ENCODE data around the gene ADCY1. TPM values are rescaled to one million over a fixed set of nuclear protein-coding genes. Genes with fewer than 3 reads are reported as not detected.

The ADCY1 gene
- total and polyA plus RNA-seq, 3 donors from 2014 or later: 6.6 to 14.1 (median 13.7) TPM

- no peaks in the 10 kb centered on the region for H3K4me1 ChIP-seq
- H3K9me3 ChIP-seq: no peaks in the 10 kb centered on the region
- DNase-seq: peak; percentile 0
- H3K4me3 ChIP-seq: no peak overlapping the region
- no peaks in the 10 kb centered on the region for H3K36me3 ChIP-seq (ENCODE audit: low read depth, missing control alignments)
- intact Hi-C loops (cut with DNase I; ENCODE audit: low total_unique reads): no loop called here
- 88 to 90% methylated on average over 8 to 15 of the region's 15 CpGs for WGBS, 2 donors
- H3K27ac ChIP-seq: no peak overlapping the region
- H3K27me3 ChIP-seq: no peaks in the 10 kb centered on the region
- no peak for TF ChIP-seq CTCF (IDR thresholded peaks at IDR 0.05)
- no peak for TF ChIP-seq POLR2A (IDR thresholded peaks at IDR 0.05)
Measured at GRCh38 chr7:45689797-45690761, 115.9 kb downstream of the ADCY1 start.

- H3K4me3 ChIP-seq: no peak overlapping the region
- no peaks in the 10 kb centered on the region for H3K9me3 ChIP-seq
- intact Hi-C loops (cut with DNase I; ENCODE audit: low total_unique reads): no loop called here
- H3K27me3 ChIP-seq: no peaks in the 10 kb centered on the region
- no peak for DNase-seq
- H3K36me3 ChIP-seq (ENCODE audit: low read depth, missing control alignments): no peaks in the 10 kb centered on the region
- H3K27ac ChIP-seq: no peak overlapping the region
- H3K4me1 ChIP-seq: no peaks in the 10 kb centered on the region
- no peak for TF ChIP-seq POLR2A (IDR thresholded peaks at IDR 0.05)
- no peak for TF ChIP-seq CTCF (IDR thresholded peaks at IDR 0.05)
Measured at GRCh38 chr7:45690762-45691150, 116.6 kb downstream of the ADCY1 start.

GRCh38 chr7:45691155-45691656 is 117.0 kb downstream of the ADCY1 start:
- Histone ChIP-seq H3K9me3 (no peaks in the 10 kb centered on the region), H3K27me3 (no peaks in the 10 kb centered on the region), H3K36me3 (ENCODE audit: low read depth, missing control alignments) (no peaks in the 10 kb centered on the region), H3K4me1 (no peaks in the 10 kb centered on the region), H3K4me3 (no peak overlapping the region), H3K27ac (no peak overlapping the region)
- peak; percentile 1 for DNase-seq
- intact Hi-C loops (cut with DNase I; ENCODE audit: low total_unique reads): no loop called here
- no peak for TF ChIP-seq POLR2A (IDR thresholded peaks at IDR 0.05)
- no peak for TF ChIP-seq CTCF (IDR thresholded peaks at IDR 0.05)
- 93 to 97% methylated on average over 6 of the region's 6 CpGs for WGBS, 2 donors

- no peaks in the 10 kb centered on the region for H3K9me3 ChIP-seq
- H3K27ac ChIP-seq: no peak overlapping the region
- 94 to 95% methylated on average over 3 of the region's 3 CpGs for WGBS, 2 donors
- H3K4me1 ChIP-seq: no peaks in the 10 kb centered on the region
- TF ChIP-seq CTCF (IDR thresholded peaks at IDR 0.05): no peak
- no peak for TF ChIP-seq POLR2A (IDR thresholded peaks at IDR 0.05)
- H3K27me3 ChIP-seq: no peaks in the 10 kb centered on the region
- DNase-seq: peak; percentile 6
- intact Hi-C loops (cut with DNase I; ENCODE audit: low total_unique reads): no loop called here
- no peaks in the 10 kb centered on the region for H3K36me3 ChIP-seq (ENCODE audit: low read depth, missing control alignments)
- no peak overlapping the region for H3K4me3 ChIP-seq
Measured at GRCh38 chr7:45692031-45692430, 117.9 kb downstream of the ADCY1 start.
